ACC112 (cell line): ENCODE measurements around the gene HOXB3.

Experiments
- H2AFZ ChIP-seq: fragments of 200-600 bp; sonication (generic); one replicate; pipeline ENCODE4 v1.6.0; 2017; ENCODE audit warnings: antibody characterized with exemption, low read length; ENCODE audit not compliant: unreplicated experiment
- H3K27ac ChIP-seq: fragments of 200-600 bp; sonication (generic); 2 replicates; pipeline ENCODE4 v1.5.1; 2014; ENCODE audit warnings: low read depth, mild to moderate bottlenecking, antibody characterized with exemption, low read length, moderate library complexity
- H3K27me3 ChIP-seq: fragments of 200-600 bp; sonication (generic); 2 replicates; pipeline ENCODE4 v1.6.1; 2014; ENCODE audit warnings: mild to moderate bottlenecking, antibody characterized with exemption, low read length, moderate library complexity, mixed read lengths; ENCODE audit not compliant: insufficient read depth
- H3K36me3 ChIP-seq: fragments of 200-600 bp; sonication (generic); 2 replicates; pipeline ENCODE4 v1.6.1; 2016; ENCODE audit warnings: mild to moderate bottlenecking, antibody characterized with exemption, low read length, moderate library complexity, mixed read lengths; ENCODE audit not compliant: insufficient read depth
- H3K4me1 ChIP-seq: fragments of 200-600 bp; sonication (generic); one replicate; pipeline ENCODE4 v1.6.1; 2016; ENCODE audit warnings: low read length, mixed read lengths; ENCODE audit not compliant: insufficient read depth, unreplicated experiment, control insufficient read depth
- H3K4me3 ChIP-seq: fragments of 200-600 bp; sonication (generic); 2 replicates; pipeline ENCODE4 v1.5.1; 2014; ENCODE audit warnings: mild to moderate bottlenecking, low read depth, low read length
- H3K79me2 ChIP-seq: fragments of 200-600 bp; sonication (generic); one replicate; pipeline ENCODE4 v1.6.0; 2016; ENCODE audit warnings: low read length; ENCODE audit not compliant: control insufficient read depth, unreplicated experiment, insufficient read depth

The HOXB3 gene

GRCh38 chr17:48601539-48602425 is 11.7 kb upstream of the HOXB3 start:
- H2AFZ ChIP-seq, result no peak overlapping the region
- peaks cover 100% of the 10 kb centered on the region for H3K27me3 ChIP-seq

GRCh38 chr17:48601207-48601538 is 11.1 kb upstream of the HOXB3 start:
- Histone ChIP-seq H3K27me3 (peaks cover 100% of the 10 kb centered on the region), H3K36me3 (no peaks in the 10 kb centered on the region), H3K4me1 (no peaks in the 10 kb centered on the region), H3K79me2 (no peaks in the 10 kb centered on the region), H3K27ac (no peak overlapping the region), H3K4me3 (no peak overlapping the region), H2AFZ (no peak overlapping the region)

More at GRCh38 chr17:48601539-48602425, 11.7 kb upstream of the HOXB3 start:
- no peaks in the 10 kb centered on the region for H3K79me2 ChIP-seq
- H3K27ac ChIP-seq, result no peak overlapping the region
- H3K36me3 ChIP-seq, result no peaks in the 10 kb centered on the region
- no peaks in the 10 kb centered on the region for H3K4me1 ChIP-seq
- no peak overlapping the region for H3K4me3 ChIP-seq

- H3K36me3 ChIP-seq, result no peaks in the 10 kb centered on the region
- H3K4me3 ChIP-seq, result no peak overlapping the region
- no peak overlapping the region for H2AFZ ChIP-seq
- no peaks in the 10 kb centered on the region for H3K4me1 ChIP-seq
- peaks cover 100% of the 10 kb centered on the region for H3K27me3 ChIP-seq
- no peaks in the 10 kb centered on the region for H3K79me2 ChIP-seq
- H3K27ac ChIP-seq, result no peak overlapping the region
These were observed 10.4 kb upstream of the HOXB3 start for GRCh38 chr17:48600244-48601098.

- Histone ChIP-seq H3K79me2 (no peaks in the 10 kb centered on the region), H3K27ac (no peak overlapping the region), H3K36me3 (no peaks in the 10 kb centered on the region), H3K4me1 (no peaks in the 10 kb centered on the region), H3K27me3 (peaks cover 100% of the 10 kb centered on the region), H2AFZ (no peak overlapping the region), H3K4me3 (no peak overlapping the region)
These were observed 9.3 kb upstream of the HOXB3 start for GRCh38 chr17:48599354-48599753.

- H3K36me3 ChIP-seq, result no peaks in the 10 kb centered on the region
- no peak overlapping the region for H2AFZ ChIP-seq
- no peak overlapping the region for H3K4me3 ChIP-seq
- H3K4me1 ChIP-seq, result no peaks in the 10 kb centered on the region
- H3K79me2 ChIP-seq, result no peaks in the 10 kb centered on the region
- H3K27ac ChIP-seq, result no peak overlapping the region
- H3K27me3 ChIP-seq, result peaks cover 100% of the 10 kb centered on the region
These were observed 8.7 kb upstream of the HOXB3 start for GRCh38 chr17:48598736-48599135.

GRCh38 chr17:48597778-48598631 is 8.0 kb upstream of the HOXB3 start:
- H3K36me3 ChIP-seq, result no peaks in the 10 kb centered on the region
- H2AFZ ChIP-seq, result no peak overlapping the region
- H3K4me3 ChIP-seq, result peak overlapping the region; percentile 38; the same call in 1 of the 2 replicates
- peaks cover 99% of the 10 kb centered on the region for H3K27me3 ChIP-seq
- no peaks in the 10 kb centered on the region for H3K79me2 ChIP-seq
- no peak overlapping the region for H3K27ac ChIP-seq
- H3K4me1 ChIP-seq, result no peaks in the 10 kb centered on the region

GRCh38 chr17:48597528-48597777 is 7.4 kb upstream of the HOXB3 start:
- H3K27ac ChIP-seq, result no peak overlapping the region
- no peaks in the 10 kb centered on the region for H3K36me3 ChIP-seq
- H2AFZ ChIP-seq, result no peak overlapping the region
- peaks cover 99% of the 10 kb centered on the region for H3K27me3 ChIP-seq
- no peaks in the 10 kb centered on the region for H3K4me1 ChIP-seq
- H3K79me2 ChIP-seq, result no peaks in the 10 kb centered on the region
- H3K4me3 ChIP-seq, result 0 out of 2 replicates have a peak overlapping the region, but pooled peaks have one; percentile 38

GRCh38 chr17:48596735-48597527 is 6.9 kb upstream of the HOXB3 start:
- no peaks in the 10 kb centered on the region for H3K4me1 ChIP-seq
- H3K27me3 ChIP-seq, result peaks cover 99% of the 10 kb centered on the region
- H2AFZ ChIP-seq, result no peak overlapping the region
- no peak overlapping the region for H3K4me3 ChIP-seq
- no peak overlapping the region for H3K27ac ChIP-seq
- H3K36me3 ChIP-seq, result no peaks in the 10 kb centered on the region
- no peaks in the 10 kb centered on the region for H3K79me2 ChIP-seq

- no peak overlapping the region for H3K4me3 ChIP-seq
- no peaks in the 10 kb centered on the region for H3K36me3 ChIP-seq
- H3K27me3 ChIP-seq, result peaks cover 99% of the 10 kb centered on the region
- H2AFZ ChIP-seq, result no peak overlapping the region
- H3K79me2 ChIP-seq, result no peaks in the 10 kb centered on the region
- no peaks in the 10 kb centered on the region for H3K4me1 ChIP-seq
- no peak overlapping the region for H3K27ac ChIP-seq
These were observed 6.1 kb upstream of the HOXB3 start for GRCh38 chr17:48596000-48596734.
